Hepatocyte (in vitro differentiated cells): Measurements from ENCODE around the gene GPR153.
"Not testable (repeated sequence)": the region's sequence is repeated elsewhere in the genome, so short reads cannot be mapped to it uniquely, and the experiment has no call there.

Experiments
- CTCF ChIP-seq: fragments of 200-600 bp; sonication (generic); IDR thresholded peaks from 2 replicates; pipeline ENCODE4 v1.5.1; 2016; ENCODE audit warnings: antibody characterized with exemption, mild to moderate bottlenecking; ENCODE audit not compliant: poor library complexity
- EZH2 ChIP-seq: fragments of 200-600 bp; sonication (generic); IDR thresholded peaks from 2 replicates; pipeline ENCODE4 v1.6.1; 2016; ENCODE audit warnings: antibody characterized with exemption, mild to moderate bottlenecking, borderline replicate concordance

GRCh38 chr1:6219641-6220040, 41.3 kb downstream of the GPR153 start:
- not testable (repeated sequence) for TF ChIP-seq CTCF, EZH2
